Lower lobe of right lung (tissue), 2 donors: ENCODE data around the gene PRDX5. TPM values are rescaled to one million over a fixed set of nuclear protein-coding genes. Genes with fewer than 3 reads are reported as not detected.

Experiments used
- ATAC-seq, 2 donors: fragments of 200-7000 bp; cut with Tn5 transposase; one replicate each; pipeline ENCODE4 v1.9.1; 2020 to 2022; ENCODE audit warnings: mild to moderate bottlenecking in 2 of 2, moderate library complexity in 2 of 2
- DNase-seq: peaks from one replicate; pipeline ENCODE4 v3.0.0-alpha.2; 2020
- H3K27ac ChIP-seq: fragments of 200-600 bp; one replicate; pipeline ENCODE4 v1.8.0; 2022
- H3K27me3 ChIP-seq: fragments of 200-600 bp; one replicate; pipeline ENCODE4 v1.8.0; 2022; ENCODE audit warnings: low read depth
- H3K36me3 ChIP-seq: fragments of 200-600 bp; one replicate; pipeline ENCODE4 v1.8.0; 2022; ENCODE audit warnings: mild to moderate bottlenecking
- H3K4me1 ChIP-seq: fragments of 200-600 bp; one replicate; pipeline ENCODE4 v1.8.0; 2022
- H3K4me3 ChIP-seq: fragments of 200-600 bp; one replicate; pipeline ENCODE4 v1.8.0; 2022; ENCODE audit warnings: mild to moderate bottlenecking
- H3K9me3 ChIP-seq: fragments of 200-600 bp; one replicate; pipeline ENCODE4 v1.8.0; 2022
- intact Hi-C: fragments of 100-400 bp; cut with DNase I; formaldehyde crosslinking; loops from one replicate; pipeline ENCODE4 v1.11.0; 2022
- total RNA-seq: library from RNA; stranded (reverse); fragmentation: NEBNext Ultra II Directional; extraction: Animal tissue kit (Norgen Biotek cat#: 25700); gene quantifications from one replicate; pipeline ENCODE4 v1.2.1, GENCODE V29; 2021
- TF ChIP-seq, protein P1 (sequence below): fragments of 200-600 bp; IDR thresholded peaks from one replicate; pipeline ENCODE4 v1.8.0; 2022; ENCODE audit warnings: antibody characterized with exemption, mild to moderate bottlenecking
- donor health status: DM: no; HTN: yes; CAD: no; lungs with severe emphysema.

PRDX5 gene
- total RNA-seq, 1 donor from 2014 or later = 203 TPM

GRCh38 chr11:64337538-64338249 is 19.8 kb downstream of the PRDX5 start:
- H3K4me3 ChIP-seq = no peak overlapping the region
- peaks cover 33% of the 10 kb centered on the region for H3K4me1 ChIP-seq
- H3K27me3 ChIP-seq = no peaks in the 10 kb centered on the region
- TF ChIP-seq, protein P1, sequence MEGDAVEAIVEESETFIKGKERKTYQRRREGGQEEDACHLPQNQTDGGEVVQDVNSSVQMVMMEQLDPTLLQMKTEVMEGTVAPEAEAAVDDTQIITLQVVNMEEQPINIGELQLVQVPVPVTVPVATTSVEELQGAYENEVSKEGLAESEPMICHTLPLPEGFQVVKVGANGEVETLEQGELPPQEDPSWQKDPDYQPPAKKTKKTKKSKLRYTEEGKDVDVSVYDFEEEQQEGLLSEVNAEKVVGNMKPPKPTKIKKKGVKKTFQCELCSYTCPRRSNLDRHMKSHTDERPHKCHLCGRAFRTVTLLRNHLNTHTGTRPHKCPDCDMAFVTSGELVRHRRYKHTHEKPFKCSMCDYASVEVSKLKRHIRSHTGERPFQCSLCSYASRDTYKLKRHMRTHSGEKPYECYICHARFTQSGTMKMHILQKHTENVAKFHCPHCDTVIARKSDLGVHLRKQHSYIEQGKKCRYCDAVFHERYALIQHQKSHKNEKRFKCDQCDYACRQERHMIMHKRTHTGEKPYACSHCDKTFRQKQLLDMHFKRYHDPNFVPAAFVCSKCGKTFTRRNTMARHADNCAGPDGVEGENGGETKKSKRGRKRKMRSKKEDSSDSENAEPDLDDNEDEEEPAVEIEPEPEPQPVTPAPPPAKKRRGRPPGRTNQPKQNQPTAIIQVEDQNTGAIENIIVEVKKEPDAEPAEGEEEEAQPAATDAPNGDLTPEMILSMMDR = no peak
- H3K36me3 ChIP-seq = no peaks in the 10 kb centered on the region
- no peak for ATAC-seq
- DNase-seq = no peak
- intact Hi-C loops = no loop called here
- no peak overlapping the region for H3K27ac ChIP-seq
- no peaks in the 10 kb centered on the region for H3K9me3 ChIP-seq

DNA sequence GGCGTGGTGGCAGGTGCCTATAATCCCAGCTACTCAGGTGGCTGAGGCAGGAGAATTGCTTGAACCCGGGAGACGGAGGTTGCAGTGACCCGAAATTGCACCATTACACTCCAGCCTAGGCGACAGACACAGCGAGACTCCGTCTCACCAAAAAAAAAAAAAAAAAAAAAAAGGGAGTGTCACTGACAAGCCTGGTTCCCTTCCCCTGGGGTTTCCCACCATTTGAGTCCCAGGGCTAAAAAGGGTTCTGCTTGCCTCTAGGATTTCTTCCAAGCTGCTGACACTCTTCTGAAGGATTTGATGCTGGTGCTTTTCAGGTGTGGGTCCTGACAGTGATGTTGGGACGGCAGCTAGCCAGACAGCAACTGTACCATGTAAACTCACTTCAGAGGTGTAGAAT is 20.8 kb downstream of the PRDX5 start:
- ATAC-seq (no peak), DNase-seq (no peak)
- Histone ChIP-seq H3K27me3 (no peaks in the 10 kb centered on the region), H3K9me3 (no peaks in the 10 kb centered on the region), H3K4me3 (no peak overlapping the region), H3K36me3 (peaks cover 6% of the 10 kb centered on the region), H3K27ac (no peak overlapping the region), H3K4me1 (peaks cover 38% of the 10 kb centered on the region)
- TF ChIP-seq, protein P1 = no peak
- intact Hi-C loops = no loop called here

- H3K27me3 ChIP-seq = no peaks in the 10 kb centered on the region
- no peaks in the 10 kb centered on the region for H3K9me3 ChIP-seq
- peaks cover 12% of the 10 kb centered on the region for H3K36me3 ChIP-seq
- ATAC-seq (no peak), DNase-seq (no peak)
- H3K27ac ChIP-seq = peak overlapping the region; percentile 65
- H3K4me3 ChIP-seq = peak overlapping the region; percentile 48
- intact Hi-C loops = no loop called here
- peaks cover 38% of the 10 kb centered on the region for H3K4me1 ChIP-seq
- TF ChIP-seq, protein P1 = no peak
Observed at GRCh38 chr11:64339286-64339685, 21.4 kb downstream of the PRDX5 start.

GRCh38 chr11:64339754-64340408 is 22.0 kb downstream of the PRDX5 start, which contains the start of gene CCDC88B:
TSS of gene CCDC88B (plus strand) at chr11:64340204. CDS start at chr11:64340267, 63 bp downstream.
- TF ChIP-seq, protein P1 = no peak
- Histone ChIP-seq H3K27me3 (no peaks in the 10 kb centered on the region), H3K27ac (peak within 1 kb of the TSS; percentile 65), H3K9me3 (no peaks in the 10 kb centered on the region), H3K4me3 (peak within 1 kb of the TSS; percentile 48), H3K4me1 (peaks cover 38% of the 10 kb centered on the region), H3K36me3 (peaks cover 15% of the 10 kb centered on the region)
- ATAC-seq (peak; percentile 43 to 63), DNase-seq (peak; percentile 90)
- intact Hi-C loops = no loop called here

DNA sequence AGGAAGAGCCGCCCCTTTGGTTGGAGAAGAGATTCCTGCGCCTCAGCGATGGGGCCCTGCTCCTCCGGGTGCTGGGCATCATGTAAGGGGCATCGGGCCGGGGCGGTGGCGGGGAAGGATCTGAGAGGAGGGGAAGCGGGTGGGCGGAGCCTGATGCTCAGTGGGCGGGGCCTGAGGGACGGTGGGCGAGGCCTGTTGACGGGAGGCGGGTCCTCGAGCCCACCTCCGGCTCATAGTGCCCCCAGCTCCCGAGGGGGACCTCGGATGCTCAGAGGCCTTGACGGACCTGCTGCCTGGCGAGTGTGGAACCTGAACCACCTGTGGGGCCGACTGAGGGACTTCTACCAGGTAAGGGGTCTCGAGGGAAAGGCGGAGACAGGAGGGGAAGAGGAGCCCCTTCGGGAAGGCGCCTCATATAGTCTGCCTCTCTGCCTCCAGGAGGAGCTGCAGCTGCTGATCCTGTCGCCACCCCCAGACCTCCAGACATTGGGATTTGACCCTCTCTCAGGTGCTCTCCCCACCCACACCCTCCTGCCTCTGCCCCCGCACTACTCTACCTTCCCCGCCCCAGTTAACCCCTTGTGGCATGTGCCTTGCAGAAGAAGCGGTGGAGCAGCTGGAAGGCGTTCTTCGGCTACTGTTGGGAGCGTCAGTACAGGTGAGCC is 22.9 kb downstream of the PRDX5 start:
- TF ChIP-seq, protein P1 = no peak
- intact Hi-C loops = no loop called here
- H3K4me3 ChIP-seq = peak overlapping the region; percentile 48
- peak overlapping the region; percentile 65 for H3K27ac ChIP-seq
- no peaks in the 10 kb centered on the region for H3K9me3 ChIP-seq
- H3K36me3 ChIP-seq = peaks cover 15% of the 10 kb centered on the region
- peak in 1 of 2 donors; percentile 9 for ATAC-seq
- no peaks in the 10 kb centered on the region for H3K27me3 ChIP-seq
- peak; percentile 83 for DNase-seq
- peaks cover 31% of the 10 kb centered on the region for H3K4me1 ChIP-seq
